ENCODE data around the gene SLC9A8.

SLC9A8 gene

GRCh38 chr20:49870261-49870660 lies 57.6 kb downstream of the SLC9A8 start (continued):
- TF ChIP-seq CREB5 (CRISPR knock-in tag; IDR thresholded peaks at IDR 0.05; ENCODE audit: low read depth) (no peak), TOX (CRISPR knock-in tag; IDR thresholded peaks at IDR 0.05; ENCODE audit: borderline replicate concordance) (no peak), OSR1 (CRISPR knock-in tag; IDR thresholded peaks at IDR 0.05) (no peak)

- ATAC-seq, result no peak
- TF ChIP-seq ISL1 (CRISPR knock-in tag; IDR thresholded peaks at IDR 0.05), result no peak
- no peak for TF ChIP-seq ZNF8 (CRISPR knock-in tag; IDR thresholded peaks at IDR 0.05)
- TF ChIP-seq ARNTL (CRISPR knock-in tag; IDR thresholded peaks at IDR 0.05; ENCODE audit: borderline replicate concordance, low read depth), result no peak
- no peak for TF ChIP-seq ZNF70 (CRISPR knock-in tag; IDR thresholded peaks at IDR 0.05)
- no peak for TF ChIP-seq TCF4 (CRISPR knock-in tag; IDR thresholded peaks at IDR 0.05; ENCODE audit: borderline replicate concordance)
- no peak for TF ChIP-seq OSR1 (CRISPR knock-in tag; IDR thresholded peaks at IDR 0.05)
- no peak for TF ChIP-seq ESRRG (CRISPR knock-in tag; IDR thresholded peaks at IDR 0.05)
- no peak for TF ChIP-seq RARB (CRISPR knock-in tag; IDR thresholded peaks at IDR 0.05)
- no peak for TF ChIP-seq ZFP3 (CRISPR knock-in tag; IDR thresholded peaks at IDR 0.05)
These were observed 58.8 kb downstream of the SLC9A8 start for GRCh38 chr20:49871391-49871948.

GRCh38 chr20:49872056-49872455 lies 59.4 kb downstream of the SLC9A8 start:
- TF ChIP-seq BACH2 (CRISPR knock-in tag; IDR thresholded peaks at IDR 0.05; ENCODE audit: borderline replicate concordance) (no peak), ZNF8 (CRISPR knock-in tag; IDR thresholded peaks at IDR 0.05) (no peak), ZC3H10 (CRISPR knock-in tag; IDR thresholded peaks at IDR 0.05) (no peak), RARB (CRISPR knock-in tag; IDR thresholded peaks at IDR 0.05) (no peak), ARNTL (CRISPR knock-in tag; IDR thresholded peaks at IDR 0.05; ENCODE audit: borderline replicate concordance, low read depth) (no peak), OSR1 (CRISPR knock-in tag; IDR thresholded peaks at IDR 0.05) (no peak), PPARA (CRISPR knock-in tag; IDR thresholded peaks at IDR 0.05; ENCODE audit: borderline replicate concordance) (no peak), TOX (CRISPR knock-in tag; IDR thresholded peaks at IDR 0.05; ENCODE audit: borderline replicate concordance) (no peak), ESRRG (CRISPR knock-in tag; IDR thresholded peaks at IDR 0.05) (no peak), CSRNP3 (CRISPR knock-in tag; IDR thresholded peaks at IDR 0.05) (no peak), ZNF565 (CRISPR knock-in tag; conservative IDR thresholded peaks at IDR 0.05; ENCODE audit: low read depth) (no peak), ISL1 (CRISPR knock-in tag; IDR thresholded peaks at IDR 0.05) (no peak), CSDC2 (CRISPR knock-in tag; IDR thresholded peaks at IDR 0.05) (no peak), TSHZ2 (CRISPR knock-in tag; IDR thresholded peaks at IDR 0.05) (no peak), SNAI2 (CRISPR knock-in tag; IDR thresholded peaks at IDR 0.05) (no peak)
- ATAC-seq, result no peak

GRCh38 chr20:49874696-49875095 lies 62.1 kb downstream of the SLC9A8 start:
- ATAC-seq, result no peak
- TF ChIP-seq ZFP3 (CRISPR knock-in tag; IDR thresholded peaks at IDR 0.05), result no peak
- no peak for TF ChIP-seq ZFP30 (CRISPR knock-in tag; IDR thresholded peaks at IDR 0.05)
- TF ChIP-seq CREB5 (CRISPR knock-in tag; IDR thresholded peaks at IDR 0.05; ENCODE audit: low read depth), result no peak
- TF ChIP-seq ISL1 (CRISPR knock-in tag; IDR thresholded peaks at IDR 0.05), result no peak
- no peak for TF ChIP-seq POU6F1 (CRISPR knock-in tag; IDR thresholded peaks at IDR 0.05; ENCODE audit: borderline replicate concordance, low read depth)
- TF ChIP-seq SNAI2 (CRISPR knock-in tag; IDR thresholded peaks at IDR 0.05), result no peak
- TF ChIP-seq OSR1 (CRISPR knock-in tag; IDR thresholded peaks at IDR 0.05), result no peak
- TF ChIP-seq GLIS3 (CRISPR knock-in tag; IDR thresholded peaks at IDR 0.05), result no peak

Measured in SK-N-SH treated with all-trans-retinoic acid at 6 μM for 48 hours (cell line).